Fibroblast of skin of left quadriceps (primary cell): Measurements from ENCODE around the gene ZNF780A.
"Not testable (repeated sequence)": the region's sequence is repeated elsewhere in the genome, so short reads cannot be mapped to it uniquely, and the experiment has no call there.

Experiments used
- DNase-seq, 2 experiments: peaks; one replicate each; pipeline ENCODE4 v3.0.0-alpha.2; 2013; ENCODE audit warnings: low read depth in 2 of 2

ZNF780A gene

GRCh38 chr19:40090241-40091204 is at the start of gene ZNF780A:
Gene ZNF780A (minus strand): TSS chr19:40090943. CDS start chr19:40084753, 6,190 bp downstream.
- peak; percentile 16 to 20 for DNase-seq

- peak in 1 of 2 experiments; percentile 17 for DNase-seq
These were observed 49.0 kb upstream of the ZNF780A start for GRCh38 chr19:40139533-40140287.

GRCh38 chr19:40136818-40137217 is 46.1 kb upstream of the ZNF780A start:
- DNase-seq: no peak

GRCh38 chr19:40134866-40135265 is 44.1 kb upstream of the ZNF780A start:
- no peak for DNase-seq

GRCh38 chr19:40133491-40133890 is 42.7 kb upstream of the ZNF780A start:
- no peak for DNase-seq

- no peak for DNase-seq
These were observed 39.3 kb upstream of the ZNF780A start for GRCh38 chr19:40130013-40130412.

GRCh38 chr19:40129425-40129824 is 38.7 kb upstream of the ZNF780A start:
- DNase-seq: no peak

GRCh38 chr19:40128991-40129390 is 38.2 kb upstream of the ZNF780A start:
- no peak for DNase-seq

GRCh38 chr19:40119380-40119779 is 28.6 kb upstream of the ZNF780A start:
- DNase-seq: no peak

- DNase-seq: not testable (repeated sequence)
These were observed 27.9 kb upstream of the ZNF780A start for GRCh38 chr19:40118638-40119037.

- DNase-seq: no peak
These were observed 25.3 kb upstream of the ZNF780A start for GRCh38 chr19:40116075-40116474.

- DNase-seq: not testable (repeated sequence)
These were observed 23.4 kb upstream of the ZNF780A start for GRCh38 chr19:40114119-40114518.

GRCh38 chr19:40112271-40112670 is 21.5 kb upstream of the ZNF780A start:
- DNase-seq: not testable (repeated sequence)

- no peak for DNase-seq
These were observed 19.8 kb upstream of the ZNF780A start for GRCh38 chr19:40110570-40110969.

- no peak for DNase-seq
These were observed 14.0 kb upstream of the ZNF780A start for GRCh38 chr19:40104754-40105153.

- no peak for DNase-seq
These were observed 12.9 kb upstream of the ZNF780A start for GRCh38 chr19:40103600-40103999.

GRCh38 chr19:40101813-40102212 is 11.1 kb upstream of the ZNF780A start:
- no peak for DNase-seq

- DNase-seq: no peak
These were observed 2.7 kb upstream of the ZNF780A start for GRCh38 chr19:40093416-40093815.

- DNase-seq: no peak
These were observed 724 bp upstream of the ZNF780A start for GRCh38 chr19:40091205-40092129.

- DNase-seq: no peak
These were observed 1.3 kb downstream of the ZNF780A start for GRCh38 chr19:40089462-40089861.

- no peak for DNase-seq
These were observed 2.3 kb downstream of the ZNF780A start for GRCh38 chr19:40088299-40089047.
